PC-9 (cell line): ENCODE results near the gene DPP4. TPM values are rescaled to one million over a fixed set of nuclear protein-coding genes. Genes with fewer than 3 reads are reported as not detected.

Source experiments
- BruUV-seq: library from RNA; stranded (reverse); fragments of 400-500 nt; replicated peaks from 2 replicates; lab custom pipeline; 2021; lab: Mats Ljungman, UMichigan
- CTCF ChIA-PET: fragments of 300-600 bp; sonication (Branson Sonifier 250); formaldehyde crosslinking; loops from one replicate; lab custom pipeline; 2022; ENCODE audit warnings: antibody characterized with exemption; lab: Charles Lee
- POLR2A ChIA-PET: fragments of 300-600 bp; sonication (Branson Sonifier 250); formaldehyde crosslinking; loops from one replicate; lab custom pipeline; 2022; ENCODE audit warnings: antibody characterized with exemption; ENCODE audit not compliant: unreplicated experiment; lab: Charles Lee
- DNase-seq, 2 experiments: peaks; one replicate each; pipeline versions ENCODE4 v3.0.0 to v3.0.0-alpha.2; 2015 to 2022; ENCODE audit warnings: mixed read lengths in 1 of 2
- H2AFZ ChIP-seq: fragments of 200-600 bp; sonication (generic); 2 replicates; pipeline ENCODE4 v1.8.1; 2017; ENCODE audit warnings: antibody characterized with exemption
- H3F3A ChIP-seq: fragments of 200-600 bp; sonication (generic); 2 replicates; pipeline ENCODE4 v1.8.1; 2017; ENCODE audit warnings: antibody characterized with exemption, mild to moderate bottlenecking, low read depth; ENCODE audit not compliant: insufficient read depth
- H3K27ac ChIP-seq: fragments of 200-600 bp; sonication (generic); 2 replicates; pipeline ENCODE4 v1.6.1; 2016; ENCODE audit warnings: mixed run types
- H3K27me3 ChIP-seq: fragments of 200-600 bp; sonication (generic); 2 replicates; pipeline ENCODE4 v1.6.1; 2016; ENCODE audit warnings: low read depth, mixed run types; ENCODE audit not compliant: insufficient read depth
- H3K36me3 ChIP-seq: fragments of 200-600 bp; sonication (generic); 2 replicates; pipeline ENCODE4 v1.6.1; 2016; ENCODE audit warnings: low read depth, mixed run types
- H3K4me1 ChIP-seq: fragments of 200-600 bp; sonication (generic); replicated peaks from 2 replicates; pipeline ENCODE4 v1.6.1; 2016; ENCODE audit warnings: mixed run types; ENCODE audit not compliant: insufficient read depth
- H3K4me2 ChIP-seq: fragments of 200-600 bp; sonication (generic); 2 replicates; pipeline ENCODE4 v1.6.1; 2017; ENCODE audit warnings: mixed run types
- H3K4me3 ChIP-seq: fragments of 200-600 bp; sonication (generic); 2 replicates; pipeline ENCODE4 v1.6.1; 2016; ENCODE audit warnings: mixed run types
- H3K79me2 ChIP-seq: fragments of 200-600 bp; sonication (generic); 2 replicates; pipeline ENCODE4 v1.6.1; 2017; ENCODE audit warnings: low read depth, mixed run types
- H3K9me2 ChIP-seq: fragments of 200-600 bp; sonication (generic); 2 replicates; pipeline ENCODE4 v1.8.1; 2017; ENCODE audit warnings: mild to moderate bottlenecking; ENCODE audit not compliant: insufficient read depth
- H3K9me3 ChIP-seq: fragments of 200-600 bp; sonication (generic); 2 replicates; pipeline ENCODE4 v1.8.1; 2016; ENCODE audit warnings: low read depth; ENCODE audit not compliant: insufficient read depth
- H4K20me1 ChIP-seq: fragments of 200-600 bp; sonication (generic); 2 replicates; pipeline ENCODE4 v1.8.1; 2017; ENCODE audit not compliant: insufficient read depth
- CTCF ChIP-seq: fragments of 200-600 bp; sonication (generic); conservative IDR thresholded peaks from 2 replicates; pipeline ENCODE4 v1.6.1; 2017; ENCODE audit warnings: mixed run types, antibody characterized with exemption, mild to moderate bottlenecking, moderate library complexity
- EZH2 ChIP-seq: fragments of 200-600 bp; sonication (generic); IDR thresholded peaks from 2 replicates; pipeline ENCODE4 v1.8.0; 2017; ENCODE audit warnings: antibody characterized with exemption, low read depth
- intact Hi-C: fragments of 100-400 bp; cut with micrococcal nuclease; formaldehyde crosslinking; loops from one replicate; pipeline ENCODE4 v1.10.0; 2022; ENCODE audit not compliant: unreplicated experiment
- total RNA-seq: library from RNA; stranded (reverse); gene quantifications from 2 replicates; pipeline ENCODE4 v1.2.3, GENCODE V29; 2021

Gene DPP4
- total RNA-seq, 1 experiment from 2014 or later, result 0.35 TPM

GRCh38 chr2:162028511-162028910 is 45.5 kb downstream of the DPP4 start:
- H3K4me3 ChIP-seq, result no peak overlapping the region
- no peaks in the 10 kb centered on the region for H4K20me1 ChIP-seq
- no peaks in the 10 kb centered on the region for H3F3A ChIP-seq
- no peak overlapping the region for H2AFZ ChIP-seq
- H3K4me2 ChIP-seq, result no peak overlapping the region
- intact Hi-C loops, result no loop called here
- H3K9me3 ChIP-seq, result no peaks in the 10 kb centered on the region
- H3K9me2 ChIP-seq, result no peaks in the 10 kb centered on the region
- no peak for DNase-seq
- H3K79me2 ChIP-seq, result no peaks in the 10 kb centered on the region
- CTCF ChIA-PET, result interaction anchor here (0.7 kb wide), 1 partner anchor 36 kb away, joined by 6 read pairs; no protein-coding TSS in a partner anchor
- POLR2A ChIA-PET, result no interaction called here
- H3K36me3 ChIP-seq, result no peaks in the 10 kb centered on the region
- H3K4me1 ChIP-seq, result no peaks in the 10 kb centered on the region; the same call in 1 of the 2 replicates
- no peak overlapping the region for H3K27ac ChIP-seq
- TF ChIP-seq EZH2, result no peak
- no peak for TF ChIP-seq CTCF
- no TSS peak for BruUV-seq
- H3K27me3 ChIP-seq, result no peaks in the 10 kb centered on the region

- ChIA-PET CTCF (no interaction called here), POLR2A (no interaction called here)
- H3K4me2 ChIP-seq, result no peak overlapping the region
- no peak for TF ChIP-seq EZH2
- TF ChIP-seq CTCF, result no peak
- H3K9me3 ChIP-seq, result no peaks in the 10 kb centered on the region
- no peaks in the 10 kb centered on the region for H4K20me1 ChIP-seq
- no peak overlapping the region for H2AFZ ChIP-seq
- intact Hi-C loops, result no loop called here
- H3K4me3 ChIP-seq, result no peak overlapping the region
- DNase-seq, result no peak
- no peak overlapping the region for H3K27ac ChIP-seq
- no peaks in the 10 kb centered on the region; the same call in 1 of the 2 replicates for H3K4me1 ChIP-seq
- H3K36me3 ChIP-seq, result no peaks in the 10 kb centered on the region
- H3K27me3 ChIP-seq, result no peaks in the 10 kb centered on the region
- H3K79me2 ChIP-seq, result no peaks in the 10 kb centered on the region
- no peaks in the 10 kb centered on the region for H3K9me2 ChIP-seq
- H3F3A ChIP-seq, result no peaks in the 10 kb centered on the region
- BruUV-seq, result no TSS peak
Observed at GRCh38 chr2:162025121-162025911, 48.7 kb downstream of the DPP4 start.

- no peaks in the 10 kb centered on the region for H3K36me3 ChIP-seq
- ChIA-PET POLR2A (no interaction called here), CTCF (no interaction called here)
- no peaks in the 10 kb centered on the region for H3K27me3 ChIP-seq
- intact Hi-C loops, result no loop called here
- no peak overlapping the region for H3K4me2 ChIP-seq
- H3K79me2 ChIP-seq, result no peaks in the 10 kb centered on the region
- no peak for DNase-seq
- no peaks in the 10 kb centered on the region for H3K9me2 ChIP-seq
- H3K4me3 ChIP-seq, result no peak overlapping the region
- no peaks in the 10 kb centered on the region for H3K9me3 ChIP-seq
- H3K27ac ChIP-seq, result no peak overlapping the region
- H3K4me1 ChIP-seq, result no peaks in the 10 kb centered on the region
- BruUV-seq, result no TSS peak
- TF ChIP-seq EZH2, result no peak
- TF ChIP-seq CTCF, result no peak
- no peak overlapping the region for H2AFZ ChIP-seq
- no peaks in the 10 kb centered on the region for H3F3A ChIP-seq
- no peaks in the 10 kb centered on the region for H4K20me1 ChIP-seq
Observed at GRCh38 chr2:162022290-162022945, 51.6 kb downstream of the DPP4 start.
